Neural progenitor cell (in vitro differentiated cells): ENCODE data around the gene COLEC12.

Experiments used
- EZH2phosphoT487 ChIP-seq: fragments of 200-600 bp; sonication (generic); IDR thresholded peaks from 2 replicates; pipeline ENCODE4 v1.6.1; 2017; ENCODE audit warnings: antibody characterized with exemption
- TF ChIP-seq, protein P1 (sequence below): fragments of 200-600 bp; sonication (generic); IDR thresholded peaks from 2 replicates; pipeline ENCODE4 v1.5.1; 2017; ENCODE audit warnings: antibody characterized with exemption, mild to moderate bottlenecking

DNA sequence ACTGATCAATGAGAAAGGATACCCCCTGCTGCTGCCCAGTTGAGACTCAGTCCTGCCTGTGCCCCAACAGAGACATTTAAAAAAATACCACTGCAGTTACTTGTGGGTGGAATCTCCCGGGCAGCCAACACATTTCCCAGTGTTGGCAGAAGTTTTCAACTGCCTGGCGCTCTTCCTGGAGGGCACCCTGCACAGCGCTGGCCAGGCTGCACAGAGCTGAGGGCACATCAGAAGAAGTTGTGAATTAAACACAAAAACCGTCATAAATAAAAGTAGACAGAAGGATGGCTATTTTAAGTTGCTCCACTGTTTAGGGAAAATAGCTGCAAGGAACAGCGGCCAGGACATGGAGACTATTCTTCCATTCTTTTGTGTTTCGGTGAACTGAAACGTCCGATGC, 122.4 kb downstream of the COLEC12 start:
- TF ChIP-seq, protein P1, sequence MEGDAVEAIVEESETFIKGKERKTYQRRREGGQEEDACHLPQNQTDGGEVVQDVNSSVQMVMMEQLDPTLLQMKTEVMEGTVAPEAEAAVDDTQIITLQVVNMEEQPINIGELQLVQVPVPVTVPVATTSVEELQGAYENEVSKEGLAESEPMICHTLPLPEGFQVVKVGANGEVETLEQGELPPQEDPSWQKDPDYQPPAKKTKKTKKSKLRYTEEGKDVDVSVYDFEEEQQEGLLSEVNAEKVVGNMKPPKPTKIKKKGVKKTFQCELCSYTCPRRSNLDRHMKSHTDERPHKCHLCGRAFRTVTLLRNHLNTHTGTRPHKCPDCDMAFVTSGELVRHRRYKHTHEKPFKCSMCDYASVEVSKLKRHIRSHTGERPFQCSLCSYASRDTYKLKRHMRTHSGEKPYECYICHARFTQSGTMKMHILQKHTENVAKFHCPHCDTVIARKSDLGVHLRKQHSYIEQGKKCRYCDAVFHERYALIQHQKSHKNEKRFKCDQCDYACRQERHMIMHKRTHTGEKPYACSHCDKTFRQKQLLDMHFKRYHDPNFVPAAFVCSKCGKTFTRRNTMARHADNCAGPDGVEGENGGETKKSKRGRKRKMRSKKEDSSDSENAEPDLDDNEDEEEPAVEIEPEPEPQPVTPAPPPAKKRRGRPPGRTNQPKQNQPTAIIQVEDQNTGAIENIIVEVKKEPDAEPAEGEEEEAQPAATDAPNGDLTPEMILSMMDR, result no peak
- no peak for TF ChIP-seq EZH2phosphoT487
